Panc1 (cell line): ENCODE data around the gene LRRN3.

ENCODE experiments used
- POLR2AphosphoS5 ChIP-seq: IDR thresholded peaks from 2 replicates; pipeline ENCODE4 v1.6.1; 2012; ENCODE audit warnings: mild to moderate bottlenecking, low read depth, low read length, moderate library complexity
- SIN3A ChIP-seq: IDR thresholded peaks from 2 replicates; pipeline ENCODE4 v1.6.1; 2012; ENCODE audit warnings: low read depth, mild to moderate bottlenecking, low read length, moderate library complexity, borderline replicate concordance; ENCODE audit not compliant: insufficient read depth
- TF ChIP-seq, protein P1 (sequence below): fragments of 450-650 bp; IDR thresholded peaks from 2 replicates; pipeline ENCODE4 v1.5.1; 2017; ENCODE audit warnings: mild to moderate bottlenecking
- TF ChIP-seq, protein P2 (sequence below), 2 experiments: IDR thresholded peaks; 2 replicates each; pipeline ENCODE4 v1.6.1; 2011 to 2012; ENCODE audit warnings: low read depth in 2 of 2, control low read depth in 1 of 2, low read length in 1 of 2, mild to moderate bottlenecking in 1 of 2, moderate library complexity in 1 of 2; ENCODE audit not compliant: insufficient read depth in 1 of 2

DNA sequence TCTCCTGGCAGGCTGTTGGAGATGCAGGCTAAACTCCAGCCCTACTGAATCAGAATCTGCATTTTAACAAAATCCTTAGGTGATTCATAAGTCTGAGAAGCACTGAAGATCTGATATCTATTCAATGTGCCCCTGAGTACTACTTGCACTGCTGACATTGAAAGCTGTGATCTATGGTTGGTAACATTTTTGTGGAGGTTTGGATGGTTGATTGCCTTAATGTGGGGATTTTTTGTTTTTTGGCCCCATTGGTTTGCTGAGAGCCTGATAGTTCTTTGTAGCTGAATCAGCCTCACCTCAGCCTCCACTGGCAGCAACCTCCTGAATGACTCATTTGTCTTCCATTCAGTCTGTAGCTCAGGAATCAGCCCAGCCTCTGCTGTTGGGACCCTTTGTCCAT lies 14.7 kb upstream of the LRRN3 start:
- TF ChIP-seq, protein P1, sequence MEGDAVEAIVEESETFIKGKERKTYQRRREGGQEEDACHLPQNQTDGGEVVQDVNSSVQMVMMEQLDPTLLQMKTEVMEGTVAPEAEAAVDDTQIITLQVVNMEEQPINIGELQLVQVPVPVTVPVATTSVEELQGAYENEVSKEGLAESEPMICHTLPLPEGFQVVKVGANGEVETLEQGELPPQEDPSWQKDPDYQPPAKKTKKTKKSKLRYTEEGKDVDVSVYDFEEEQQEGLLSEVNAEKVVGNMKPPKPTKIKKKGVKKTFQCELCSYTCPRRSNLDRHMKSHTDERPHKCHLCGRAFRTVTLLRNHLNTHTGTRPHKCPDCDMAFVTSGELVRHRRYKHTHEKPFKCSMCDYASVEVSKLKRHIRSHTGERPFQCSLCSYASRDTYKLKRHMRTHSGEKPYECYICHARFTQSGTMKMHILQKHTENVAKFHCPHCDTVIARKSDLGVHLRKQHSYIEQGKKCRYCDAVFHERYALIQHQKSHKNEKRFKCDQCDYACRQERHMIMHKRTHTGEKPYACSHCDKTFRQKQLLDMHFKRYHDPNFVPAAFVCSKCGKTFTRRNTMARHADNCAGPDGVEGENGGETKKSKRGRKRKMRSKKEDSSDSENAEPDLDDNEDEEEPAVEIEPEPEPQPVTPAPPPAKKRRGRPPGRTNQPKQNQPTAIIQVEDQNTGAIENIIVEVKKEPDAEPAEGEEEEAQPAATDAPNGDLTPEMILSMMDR: no peak
- TF ChIP-seq POLR2AphosphoS5 (no peak), SIN3A (no peak)
- TF ChIP-seq, protein P2, sequence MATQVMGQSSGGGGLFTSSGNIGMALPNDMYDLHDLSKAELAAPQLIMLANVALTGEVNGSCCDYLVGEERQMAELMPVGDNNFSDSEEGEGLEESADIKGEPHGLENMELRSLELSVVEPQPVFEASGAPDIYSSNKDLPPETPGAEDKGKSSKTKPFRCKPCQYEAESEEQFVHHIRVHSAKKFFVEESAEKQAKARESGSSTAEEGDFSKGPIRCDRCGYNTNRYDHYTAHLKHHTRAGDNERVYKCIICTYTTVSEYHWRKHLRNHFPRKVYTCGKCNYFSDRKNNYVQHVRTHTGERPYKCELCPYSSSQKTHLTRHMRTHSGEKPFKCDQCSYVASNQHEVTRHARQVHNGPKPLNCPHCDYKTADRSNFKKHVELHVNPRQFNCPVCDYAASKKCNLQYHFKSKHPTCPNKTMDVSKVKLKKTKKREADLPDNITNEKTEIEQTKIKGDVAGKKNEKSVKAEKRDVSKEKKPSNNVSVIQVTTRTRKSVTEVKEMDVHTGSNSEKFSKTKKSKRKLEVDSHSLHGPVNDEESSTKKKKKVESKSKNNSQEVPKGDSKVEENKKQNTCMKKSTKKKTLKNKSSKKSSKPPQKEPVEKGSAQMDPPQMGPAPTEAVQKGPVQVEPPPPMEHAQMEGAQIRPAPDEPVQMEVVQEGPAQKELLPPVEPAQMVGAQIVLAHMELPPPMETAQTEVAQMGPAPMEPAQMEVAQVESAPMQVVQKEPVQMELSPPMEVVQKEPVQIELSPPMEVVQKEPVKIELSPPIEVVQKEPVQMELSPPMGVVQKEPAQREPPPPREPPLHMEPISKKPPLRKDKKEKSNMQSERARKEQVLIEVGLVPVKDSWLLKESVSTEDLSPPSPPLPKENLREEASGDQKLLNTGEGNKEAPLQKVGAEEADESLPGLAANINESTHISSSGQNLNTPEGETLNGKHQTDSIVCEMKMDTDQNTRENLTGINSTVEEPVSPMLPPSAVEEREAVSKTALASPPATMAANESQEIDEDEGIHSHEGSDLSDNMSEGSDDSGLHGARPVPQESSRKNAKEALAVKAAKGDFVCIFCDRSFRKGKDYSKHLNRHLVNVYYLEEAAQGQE (IDR thresholded peaks at IDR 0.05; ENCODE audit: insufficient read depth in 1 of 2, low read depth in 2 of 2, low read length in 1 of 2): no peak
